Astrocyte (in vitro differentiated cells and primary cell): ENCODE measurements around the gene TRERF1. TPM values are rescaled to one million over a fixed set of nuclear protein-coding genes. Genes with fewer than 3 reads are reported as not detected.

ENCODE experiments used
- DNase-seq: peaks from one replicate; pipeline ENCODE4 v3.0.0-alpha.2; 2010; ENCODE audit warnings: low read depth
- FAIRE-seq: peaks from 2 replicates; lab custom pipeline; 2011; peaks lifted over from hg19 to GRCh38; lab: Jason Lieb, UNC
- H2AFZ ChIP-seq: 2 replicates; pipeline ENCODE4 v1.6.0; 2012; ENCODE audit warnings: low read depth, low read length, inconsistent platforms
- H3K27ac ChIP-seq: 2 replicates; pipeline ENCODE4 v1.5.1; 2011; ENCODE audit warnings: low read depth, low read length, inconsistent platforms
- H3K27me3 ChIP-seq: 2 replicates; pipeline ENCODE4 v1.6.0; 2011; ENCODE audit warnings: low read length, inconsistent platforms; ENCODE audit not compliant: insufficient read depth
- H3K36me3 ChIP-seq: 2 replicates; pipeline ENCODE4 v1.5.1; 2011; ENCODE audit warnings: low read length, inconsistent platforms; ENCODE audit not compliant: insufficient read depth
- H3K4me1 ChIP-seq: 2 replicates; pipeline ENCODE4 v1.5.1; 2011; ENCODE audit warnings: low read length, inconsistent platforms; ENCODE audit not compliant: insufficient read depth
- H3K4me2 ChIP-seq: 2 replicates; pipeline ENCODE4 v1.6.0; 2012; ENCODE audit warnings: low read length, inconsistent platforms
- H3K4me3 ChIP-seq: 2 replicates; pipeline ENCODE4 v1.5.1; 2011; ENCODE audit warnings: low read depth, mild to moderate bottlenecking, low read length, inconsistent platforms; ENCODE audit not compliant: insufficient read depth
- H3K79me2 ChIP-seq: 2 replicates; pipeline ENCODE4 v1.6.0; 2012; ENCODE audit warnings: mild to moderate bottlenecking, low read length, inconsistent platforms; ENCODE audit not compliant: insufficient read depth
- H3K9ac ChIP-seq: 2 replicates; pipeline ENCODE4 v1.6.0; 2012; ENCODE audit warnings: mild to moderate bottlenecking, low read length, inconsistent platforms
- H3K9me3 ChIP-seq: 2 replicates; pipeline ENCODE4 v1.5.1; 2012; ENCODE audit warnings: low read depth, mild to moderate bottlenecking, low read length, inconsistent platforms; ENCODE audit not compliant: insufficient read depth
- H4K20me1 ChIP-seq: 2 replicates; pipeline ENCODE4 v1.6.0; 2012; ENCODE audit warnings: low read length, inconsistent platforms; ENCODE audit not compliant: insufficient read depth
- H3K27ac Mint-ChIP-seq: one replicate; pipeline ENCODE4 v1.8.0; 2021; ENCODE audit warnings: mild to moderate bottlenecking, mixed read lengths; ENCODE audit not compliant: unreplicated experiment
- H3K27me3 Mint-ChIP-seq: one replicate; pipeline ENCODE4 v1.8.0; 2021; ENCODE audit warnings: low read depth, mixed read lengths; ENCODE audit not compliant: unreplicated experiment
- H3K36me3 Mint-ChIP-seq: one replicate; pipeline ENCODE4 v1.8.0; 2021; ENCODE audit warnings: low read depth, mixed read lengths; ENCODE audit not compliant: unreplicated experiment
- H3K4me1 Mint-ChIP-seq: one replicate; pipeline ENCODE4 v1.8.0; 2021; ENCODE audit warnings: low read depth, mixed read lengths; ENCODE audit not compliant: unreplicated experiment
- H3K4me3 Mint-ChIP-seq: one replicate; pipeline ENCODE4 v1.8.0; 2021; ENCODE audit warnings: mild to moderate bottlenecking, moderate library complexity, mixed read lengths; ENCODE audit not compliant: unreplicated experiment
- H3K9me3 Mint-ChIP-seq: one replicate; pipeline ENCODE4 v1.8.0; 2021; ENCODE audit warnings: mild to moderate bottlenecking, mixed read lengths; ENCODE audit not compliant: unreplicated experiment
- CTCF ChIP-seq: IDR thresholded peaks from 2 replicates; pipeline ENCODE4 v1.5.1; 2011; ENCODE audit warnings: low read depth, mild to moderate bottlenecking, inconsistent platforms, low read length, moderate library complexity; ENCODE audit not compliant: insufficient read depth
- EZH2 ChIP-seq: IDR thresholded peaks from 2 replicates; pipeline ENCODE4 v1.6.1; 2012; ENCODE audit warnings: mild to moderate bottlenecking, low read length, inconsistent platforms; ENCODE audit not compliant: insufficient read depth
- total RNA-seq: library from RNA; stranded (reverse); gene quantifications from 2 replicates; pipeline ENCODE4 v1.2.1, GENCODE V29; 2021

The TRERF1 gene
- total RNA-seq, 1 donor from 2014 or later = 8.6 TPM

- Histone ChIP-seq H3K27me3 (no peaks in the 10 kb centered on the region), H3K4me1 (peaks cover 48% of the 10 kb centered on the region), H3K4me2 (peak overlapping the region; percentile 24), H4K20me1 (no peaks in the 10 kb centered on the region), H2AFZ (no peak overlapping the region), H3K36me3 (no peaks in the 10 kb centered on the region), H3K9ac (peak overlapping the region; percentile 38), H3K4me3 (no peak overlapping the region), H3K9me3 (no peaks in the 10 kb centered on the region), H3K79me2 (peaks cover 4% of the 10 kb centered on the region), H3K27ac (peak overlapping the region; percentile 93)
- Mint-ChIP-seq H3K36me3 (peaks cover 8% of the 10 kb centered on the region), H3K27me3 (no peaks in the 10 kb centered on the region), H3K9me3 (peaks cover 2% of the 10 kb centered on the region), H3K4me1 (peaks cover 41% of the 10 kb centered on the region), H3K4me3 (no peak overlapping the region), H3K27ac (no peak overlapping the region)
- FAIRE-seq (no peak), DNase-seq (no peak)
- TF ChIP-seq EZH2 = no peak
- no peak for TF ChIP-seq CTCF
Observed at GRCh38 chr6:42314571-42315258, 137.0 kb downstream of the TRERF1 start.

GRCh38 chr6:42313941-42314570 lies 137.7 kb downstream of the TRERF1 start:
- Histone ChIP-seq H3K79me2 (peaks cover 4% of the 10 kb centered on the region), H3K9ac (peak overlapping the region; percentile 49), H3K9me3 (no peaks in the 10 kb centered on the region), H3K4me1 (peaks cover 48% of the 10 kb centered on the region), H4K20me1 (no peaks in the 10 kb centered on the region), H2AFZ (peak overlapping the region; percentile 38), H3K4me3 (no peak overlapping the region), H3K27me3 (no peaks in the 10 kb centered on the region), H3K4me2 (peak overlapping the region; percentile 60), H3K27ac (peak overlapping the region; percentile 93), H3K36me3 (no peaks in the 10 kb centered on the region)
- no peak for FAIRE-seq
- DNase-seq = peak; percentile 55
- H3K36me3 Mint-ChIP-seq = peaks cover 8% of the 10 kb centered on the region
- TF ChIP-seq EZH2 (no peak), CTCF (no peak)
- peaks cover 41% of the 10 kb centered on the region for H3K4me1 Mint-ChIP-seq
- peak overlapping the region; percentile 87 for H3K27ac Mint-ChIP-seq
- peaks cover 2% of the 10 kb centered on the region for H3K9me3 Mint-ChIP-seq
- no peaks in the 10 kb centered on the region for H3K27me3 Mint-ChIP-seq
- H3K4me3 Mint-ChIP-seq = no peak overlapping the region

- H3K4me1 Mint-ChIP-seq = peaks cover 41% of the 10 kb centered on the region
- H3K27me3 Mint-ChIP-seq = no peaks in the 10 kb centered on the region
- H3K79me2 ChIP-seq = peaks cover 4% of the 10 kb centered on the region
- no peaks in the 10 kb centered on the region for H4K20me1 ChIP-seq
- no peaks in the 10 kb centered on the region for H3K27me3 ChIP-seq
- H3K36me3 Mint-ChIP-seq = peaks cover 8% of the 10 kb centered on the region
- peaks cover 2% of the 10 kb centered on the region for H3K9me3 Mint-ChIP-seq
- peak overlapping the region; percentile 8 for H3K27ac Mint-ChIP-seq
- no peaks in the 10 kb centered on the region for H3K9me3 ChIP-seq
- H3K36me3 ChIP-seq = no peaks in the 10 kb centered on the region
- peak overlapping the region; percentile 1 for H2AFZ ChIP-seq
- TF ChIP-seq EZH2 (no peak), CTCF (no peak)
- H3K4me3 ChIP-seq = no peak overlapping the region
- H3K27ac ChIP-seq = peak overlapping the region; percentile 93
- DNase-seq (peak; percentile 73), FAIRE-seq (no peak)
- peaks cover 48% of the 10 kb centered on the region for H3K4me1 ChIP-seq
- H3K4me2 ChIP-seq = peak overlapping the region; percentile 60
- no peak overlapping the region for H3K4me3 Mint-ChIP-seq
- H3K9ac ChIP-seq = peak overlapping the region; percentile 49
Observed at GRCh38 chr6:42313038-42313437, 138.7 kb downstream of the TRERF1 start.
